Peyer's patch (tissue), 4 donors: ENCODE data around the gene AXDND1.

Source experiments
- POLR2A ChIP-seq, 2 donors: fragments of 450-650 bp; IDR thresholded peaks; one replicate each; pipeline ENCODE4 v1.5.1; 2017; ENCODE audit warnings: antibody characterized with exemption in 2 of 2, mild to moderate bottlenecking in 2 of 2, moderate library complexity in 2 of 2
- TF ChIP-seq, protein P1 (sequence below), 6 experiments: fragments of 450-650 bp in 4 of 6; fragments of 200-600 bp in 2 of 6; sonication (generic) in 1 of 6; IDR thresholded peaks; one replicate each; pipeline ENCODE4 v1.5.1; 2017 to 2019; ENCODE audit warnings: antibody characterized with exemption in 6 of 6, mild to moderate bottlenecking in 3 of 6, moderate library complexity in 1 of 6

DNA sequence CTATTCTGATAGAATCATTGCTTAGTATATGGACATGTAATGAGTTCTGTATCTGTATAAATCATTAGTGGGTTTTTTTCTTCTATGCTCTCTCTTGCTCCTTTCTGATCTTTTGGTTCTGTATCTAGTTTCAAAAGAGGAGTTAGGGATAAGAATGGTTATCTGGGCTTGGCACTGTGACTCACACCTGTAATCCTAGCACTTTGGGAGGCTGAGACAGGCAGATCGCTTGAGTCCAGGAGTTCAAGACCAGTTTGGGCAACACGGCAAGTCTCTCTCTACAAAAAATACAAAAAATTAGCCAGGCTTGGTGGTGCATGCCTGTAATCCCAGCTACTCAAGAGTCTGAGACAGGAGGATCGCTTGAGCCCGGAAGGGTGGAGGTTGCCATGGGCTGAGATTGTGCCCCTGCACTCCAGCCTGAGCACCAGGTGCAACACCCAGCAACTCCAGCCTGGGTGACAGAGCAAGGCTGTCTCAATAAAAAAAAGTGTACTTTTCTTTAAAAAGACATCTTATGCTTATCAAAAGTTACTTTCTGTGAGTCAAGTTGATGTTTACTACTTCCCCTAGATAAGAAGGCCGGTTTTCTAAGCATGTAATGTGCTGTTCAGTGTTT, 27.7 kb upstream of the AXDND1 start:
- no peak for TF ChIP-seq POLR2A (IDR thresholded peaks at IDR 0.05)
- TF ChIP-seq, protein P1, sequence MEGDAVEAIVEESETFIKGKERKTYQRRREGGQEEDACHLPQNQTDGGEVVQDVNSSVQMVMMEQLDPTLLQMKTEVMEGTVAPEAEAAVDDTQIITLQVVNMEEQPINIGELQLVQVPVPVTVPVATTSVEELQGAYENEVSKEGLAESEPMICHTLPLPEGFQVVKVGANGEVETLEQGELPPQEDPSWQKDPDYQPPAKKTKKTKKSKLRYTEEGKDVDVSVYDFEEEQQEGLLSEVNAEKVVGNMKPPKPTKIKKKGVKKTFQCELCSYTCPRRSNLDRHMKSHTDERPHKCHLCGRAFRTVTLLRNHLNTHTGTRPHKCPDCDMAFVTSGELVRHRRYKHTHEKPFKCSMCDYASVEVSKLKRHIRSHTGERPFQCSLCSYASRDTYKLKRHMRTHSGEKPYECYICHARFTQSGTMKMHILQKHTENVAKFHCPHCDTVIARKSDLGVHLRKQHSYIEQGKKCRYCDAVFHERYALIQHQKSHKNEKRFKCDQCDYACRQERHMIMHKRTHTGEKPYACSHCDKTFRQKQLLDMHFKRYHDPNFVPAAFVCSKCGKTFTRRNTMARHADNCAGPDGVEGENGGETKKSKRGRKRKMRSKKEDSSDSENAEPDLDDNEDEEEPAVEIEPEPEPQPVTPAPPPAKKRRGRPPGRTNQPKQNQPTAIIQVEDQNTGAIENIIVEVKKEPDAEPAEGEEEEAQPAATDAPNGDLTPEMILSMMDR (IDR thresholded peaks at IDR 0.05), result no peak
